DMS 273 treated with DMSO at 0.1 percent for 48 hours (cell line): Measurements from ENCODE around the gene TSACC.

Experiments
- DNase-seq: peaks from one replicate; lab custom pipeline; 2025; lab: John Stamatoyannopoulos, UW

The TSACC gene

DNA sequence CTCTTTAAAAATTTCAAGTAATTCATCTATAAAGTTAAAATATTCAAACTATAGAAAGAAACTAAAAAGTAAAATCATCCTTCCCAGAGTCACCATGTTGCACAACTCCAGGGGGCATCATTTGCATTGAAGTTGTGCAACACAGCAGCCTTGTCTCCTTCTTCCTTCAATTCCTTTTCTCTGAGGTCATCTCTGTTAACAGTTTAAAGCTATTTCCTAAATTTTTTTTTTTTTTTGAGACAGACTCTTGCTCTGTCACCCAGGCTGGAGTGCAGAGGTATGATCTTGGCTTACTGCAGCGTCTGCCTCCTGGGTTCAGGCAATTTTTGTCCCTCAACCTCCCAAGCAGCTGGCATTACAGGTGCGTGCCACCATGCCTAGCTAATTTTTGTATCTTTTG lies 37.8 kb downstream of the TSACC start:
- DNase-seq = no peak

DNA sequence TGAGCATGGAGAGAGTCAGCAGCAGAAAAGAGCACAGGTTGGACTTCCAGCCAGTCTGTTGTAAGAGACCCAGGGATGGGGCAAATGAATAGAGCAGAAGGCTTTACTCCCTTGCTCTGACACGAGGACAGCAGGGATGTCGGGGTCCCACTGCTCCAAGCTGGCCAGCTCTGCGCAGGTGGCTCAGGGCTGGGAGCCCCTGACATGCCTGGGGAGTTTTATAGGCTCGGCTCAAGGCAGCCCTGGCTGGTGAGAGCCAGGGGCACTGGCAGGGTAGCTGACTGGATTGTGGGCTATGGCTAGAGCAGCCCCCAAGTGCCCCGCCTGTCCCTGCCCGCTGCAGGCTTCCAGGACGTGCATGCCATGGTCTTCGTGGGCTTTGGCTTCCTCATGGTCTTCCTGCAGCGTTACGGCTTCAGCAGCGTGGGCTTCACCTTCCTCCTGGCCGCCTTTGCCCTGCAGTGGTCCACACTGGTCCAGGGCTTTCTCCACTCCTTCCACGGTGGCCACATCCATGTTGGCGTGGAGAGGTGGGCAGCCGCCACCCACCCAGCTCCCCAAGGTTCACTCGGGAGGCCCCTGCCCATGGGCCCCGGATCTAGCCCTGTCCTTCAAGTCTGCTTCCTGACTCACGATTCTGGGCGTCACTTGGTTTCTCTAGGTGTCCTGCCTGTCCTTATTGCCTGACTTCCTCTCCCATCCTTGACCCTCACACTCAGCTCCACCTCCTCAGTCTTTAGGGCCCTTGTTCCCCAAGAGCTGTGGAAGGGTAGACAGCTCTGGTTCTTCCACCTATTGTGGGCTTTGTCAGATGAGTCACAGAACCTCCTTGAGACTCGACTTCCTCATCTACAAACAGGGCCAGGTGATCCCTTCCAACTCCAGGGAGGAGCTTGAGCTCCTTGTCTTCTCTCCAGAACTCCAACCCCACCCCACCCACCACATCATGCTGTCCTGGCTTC lies 38.9 kb downstream of the TSACC start:
- no peak for DNase-seq

DNA sequence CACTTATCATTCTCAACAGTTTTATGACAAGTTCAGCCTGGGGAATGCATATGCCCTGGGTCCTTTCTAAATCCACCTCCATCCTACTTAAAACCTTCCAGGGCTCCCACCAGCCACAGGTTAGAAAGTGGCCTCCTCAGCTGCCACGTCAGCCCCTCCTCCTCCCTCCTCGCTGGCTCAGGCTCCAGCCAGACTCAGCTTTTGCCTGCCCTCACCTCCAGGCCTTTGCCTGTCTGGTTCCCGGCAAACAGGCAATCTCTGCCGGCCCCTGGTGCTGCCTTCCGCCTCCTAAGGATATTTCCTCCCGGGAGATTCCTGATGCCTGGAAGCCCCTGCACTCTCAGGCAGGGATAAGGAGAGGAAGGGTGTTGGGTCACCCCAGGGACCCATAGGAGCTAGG lies 40.2 kb downstream of the TSACC start:
- no peak for DNase-seq

DNA sequence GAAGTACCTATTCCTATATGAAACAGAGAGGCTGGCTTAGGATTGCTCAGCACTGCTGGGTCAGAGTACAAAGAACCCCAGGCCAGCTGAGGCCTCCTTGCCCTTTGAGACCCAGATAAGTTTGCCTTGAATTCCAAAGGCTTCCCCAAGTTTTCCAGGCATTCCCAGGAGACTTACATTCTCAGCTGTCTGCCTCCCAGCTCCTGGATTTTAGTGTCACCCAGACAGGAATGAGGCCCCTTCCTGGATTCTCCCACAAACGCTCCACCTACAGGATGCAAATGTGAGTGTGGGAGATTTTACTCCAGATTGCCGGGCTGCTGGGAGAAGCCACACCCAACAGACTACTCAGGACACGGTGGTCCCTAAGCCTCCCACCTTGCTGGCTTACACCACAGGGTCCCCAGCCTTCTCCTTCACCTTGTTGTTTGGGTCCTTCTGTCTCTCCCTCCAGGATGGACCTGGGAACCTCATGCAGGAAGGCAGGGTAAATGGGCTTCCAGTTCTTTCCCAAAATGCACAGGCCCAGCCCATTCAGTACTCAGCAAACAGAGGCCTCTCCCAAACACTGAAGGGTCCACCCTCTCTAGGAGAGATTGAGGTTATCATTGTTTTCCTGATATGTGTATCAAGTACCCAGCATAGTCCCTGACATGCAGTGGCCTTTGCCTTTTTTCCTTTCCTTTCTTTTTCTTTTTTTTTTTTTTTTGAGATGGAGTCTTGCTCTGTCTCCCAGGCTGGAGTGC lies 41.3 kb downstream of the TSACC start:
- DNase-seq = no peak

DNA sequence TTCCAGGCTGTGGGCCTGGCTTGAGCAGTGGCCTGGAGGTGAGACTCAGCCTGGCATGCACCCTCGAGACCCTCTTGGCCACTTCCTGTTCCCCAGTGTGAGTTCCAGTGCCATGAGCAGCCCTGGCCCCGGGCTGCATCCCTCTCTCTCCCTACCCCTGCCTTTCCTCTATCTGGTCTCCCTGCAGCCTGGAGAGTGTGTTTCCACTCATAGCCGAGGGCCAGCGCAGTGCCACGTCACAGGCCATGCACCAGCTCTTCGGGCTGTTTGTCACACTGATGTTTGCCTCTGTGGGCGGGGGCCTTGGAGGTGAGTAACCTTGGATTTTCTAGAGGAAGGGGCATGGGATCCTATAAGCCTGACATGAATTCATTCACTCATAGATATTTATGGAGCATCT lies 44.2 kb downstream of the TSACC start:
- DNase-seq = no peak

DNA sequence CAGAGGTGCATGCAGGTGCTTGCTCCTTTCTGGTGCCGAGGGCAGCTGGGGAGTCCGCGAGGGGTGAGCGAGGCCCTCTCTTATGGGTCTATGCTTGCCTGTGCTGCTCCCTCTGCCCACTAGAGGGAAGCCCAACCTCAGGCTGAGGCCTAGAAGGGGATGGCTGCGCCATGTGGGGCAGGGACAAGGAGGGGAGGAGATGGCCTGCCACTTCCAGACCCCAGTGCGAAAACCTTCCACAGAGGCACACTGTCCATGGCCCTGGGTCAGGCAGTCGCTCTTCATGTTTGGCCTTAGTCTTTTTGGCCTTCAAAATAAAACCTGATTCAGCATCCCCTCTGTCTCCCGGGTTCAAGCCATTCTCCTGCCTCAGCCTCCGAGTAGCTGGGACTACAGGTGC lies 44.7 kb downstream of the TSACC start:
- DNase-seq = peak; percentile 35

DNA sequence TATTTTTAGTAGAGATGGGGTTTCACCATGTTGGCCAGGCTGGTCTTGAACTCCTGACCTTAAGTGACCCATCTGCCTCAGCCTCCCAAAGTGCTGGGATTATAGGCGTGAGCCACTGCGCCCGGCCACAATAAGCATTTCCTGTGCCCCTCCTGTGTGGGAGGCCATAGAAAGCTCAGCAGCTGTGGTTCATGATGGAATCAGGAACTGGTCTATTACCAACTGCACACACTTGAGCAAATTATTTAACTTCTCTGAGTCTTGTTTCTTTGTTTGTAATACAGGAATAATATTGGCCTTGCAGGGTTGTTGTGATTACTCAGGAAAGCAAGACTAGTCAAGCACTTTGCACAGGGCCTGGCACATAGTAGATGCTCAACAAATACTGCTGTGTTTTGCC lies 45.7 kb downstream of the TSACC start:
- no peak for DNase-seq

DNA sequence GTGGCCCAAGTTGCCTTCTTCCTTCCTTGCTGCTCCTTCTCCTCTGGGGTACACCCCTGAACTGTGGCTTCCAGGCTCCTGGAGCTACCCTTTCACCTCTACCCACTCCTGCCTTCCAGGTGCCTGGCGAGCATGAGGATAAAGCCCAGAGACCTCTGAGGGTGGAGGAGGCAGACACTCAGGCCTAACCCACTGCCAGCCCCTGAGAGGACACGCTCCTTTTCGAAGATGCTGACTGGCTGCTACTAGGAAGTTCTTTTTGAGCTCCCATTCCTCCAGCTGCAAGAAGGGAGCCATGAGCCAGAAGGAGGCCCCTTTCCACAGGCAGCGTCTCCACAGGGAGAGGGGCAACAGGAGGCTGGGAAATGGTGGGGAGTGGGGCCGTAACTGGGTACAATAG lies 46.3 kb downstream of the TSACC start:
- no peak for DNase-seq

DNA sequence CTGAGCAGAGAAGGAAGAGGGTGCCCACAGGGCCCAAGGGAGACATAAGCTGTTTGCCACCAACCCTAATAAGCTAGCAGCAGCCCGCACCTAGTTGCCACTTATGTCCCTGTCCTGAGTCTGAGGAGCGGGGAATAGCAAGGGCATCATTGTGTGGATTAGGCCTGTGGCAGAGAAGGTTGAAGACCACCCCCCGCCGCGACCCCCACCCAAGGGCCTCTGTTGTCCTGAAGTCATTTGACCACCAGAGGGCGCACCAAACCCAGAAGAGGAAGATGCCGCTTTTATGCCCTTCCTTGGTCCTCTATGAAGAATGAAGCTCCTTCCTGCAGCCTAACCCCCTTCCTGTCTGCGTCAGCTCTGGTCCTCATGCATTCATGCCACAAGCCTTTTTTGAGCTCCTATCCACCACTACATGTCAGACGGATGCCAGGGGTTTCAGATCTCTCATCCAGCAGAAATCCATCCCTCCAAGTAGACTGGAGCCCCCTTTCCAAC lies 47.3 kb downstream of the TSACC start:
- DNase-seq = peak; percentile 19

DNA sequence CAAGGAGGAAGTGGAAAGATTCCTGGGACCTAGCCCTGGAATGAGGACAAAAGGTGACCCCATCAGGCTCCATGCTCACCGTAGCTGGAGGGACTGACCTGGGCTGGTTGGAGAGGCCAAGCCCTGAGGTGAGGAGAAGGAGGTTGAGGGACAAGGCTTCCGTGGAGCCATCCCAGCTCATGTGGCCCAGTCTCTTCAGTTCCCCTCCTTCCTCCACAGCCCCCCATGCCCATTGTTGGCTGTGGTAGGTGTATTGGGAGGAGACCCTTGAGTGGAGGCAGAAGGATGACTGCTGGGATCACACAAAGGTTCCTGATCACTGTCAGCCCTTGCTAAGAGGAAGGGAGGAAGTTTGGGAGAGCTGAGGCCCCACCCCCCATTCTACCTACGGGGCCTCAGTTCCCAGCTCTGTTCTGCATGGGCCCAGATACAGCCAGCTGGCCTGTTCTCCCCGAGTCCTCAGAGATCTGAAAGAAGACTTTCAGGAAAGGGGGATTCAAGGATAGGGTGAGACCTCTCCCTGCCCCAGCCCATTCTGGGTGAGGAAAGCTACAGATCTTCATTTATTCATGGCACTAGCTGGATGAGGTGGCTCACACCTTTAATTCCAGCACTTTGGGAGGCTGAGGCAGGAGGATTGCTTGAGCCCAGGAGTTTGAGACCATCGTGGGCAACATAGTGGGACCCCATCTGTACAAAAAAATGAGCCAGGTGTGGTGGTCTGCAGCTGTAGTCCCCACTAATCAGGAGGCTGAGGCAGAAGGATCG lies 48.0 kb downstream of the TSACC start:
- DNase-seq = no peak

DNA sequence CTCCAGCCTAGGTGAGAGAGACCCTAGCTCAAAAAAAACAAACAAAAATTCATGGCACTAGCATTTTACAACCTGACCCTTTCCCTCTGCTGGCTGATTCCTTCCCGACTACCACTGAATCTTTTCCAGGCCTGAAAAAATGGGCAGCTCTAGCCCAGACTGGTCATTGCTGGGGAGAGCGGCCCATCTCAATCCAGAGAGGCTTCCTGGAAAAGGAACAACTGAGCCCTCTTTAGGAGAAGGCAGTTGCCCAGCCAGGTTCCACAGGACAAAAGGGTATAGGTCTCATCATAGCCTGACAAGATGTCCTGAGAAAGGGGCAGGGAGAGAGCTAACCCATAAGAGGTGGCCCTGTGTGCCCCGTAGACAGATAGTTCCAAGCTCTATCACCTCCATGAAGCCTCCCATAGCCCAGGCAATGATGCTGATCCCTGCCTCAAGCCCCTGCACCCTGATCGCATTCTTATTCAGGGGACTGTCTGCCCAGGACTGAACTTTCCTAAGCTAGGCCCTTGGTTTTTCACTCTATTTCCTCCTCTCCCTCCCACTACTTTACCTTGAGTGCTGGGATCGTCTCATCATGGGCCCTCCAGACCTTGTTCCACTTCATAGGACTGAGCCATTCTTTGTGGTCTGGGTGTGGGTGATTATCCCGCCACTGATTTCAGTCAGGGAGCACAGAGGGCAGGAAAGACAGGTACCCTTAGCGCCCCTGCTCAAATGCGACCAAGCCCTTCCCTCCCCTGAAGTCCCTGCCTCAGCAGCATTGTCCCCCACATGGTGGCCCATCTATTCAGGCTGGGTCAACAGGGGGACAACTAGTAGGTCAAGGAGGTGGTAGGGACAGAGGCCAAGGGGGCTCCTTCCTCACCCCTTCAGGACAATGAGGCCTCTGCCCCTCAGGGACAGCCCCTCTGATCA lies 48.9 kb downstream of the TSACC start:
- DNase-seq = no peak

DNA sequence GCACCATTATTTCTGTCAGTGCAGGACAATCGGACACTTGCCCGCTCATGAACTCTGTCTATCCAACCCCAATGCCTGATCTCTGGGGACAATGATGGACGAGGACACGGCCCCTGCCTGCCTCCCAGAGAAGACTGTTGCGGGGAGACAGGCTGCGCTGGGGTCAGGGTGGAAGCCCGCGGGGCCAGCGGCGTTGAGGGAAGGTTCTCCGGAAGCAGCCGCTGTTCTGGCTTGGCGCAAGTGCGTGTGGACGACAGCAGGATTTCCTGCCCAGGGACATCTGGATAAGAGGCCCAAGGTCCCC lies 49.5 kb downstream of the TSACC start:
- DNase-seq = no peak

DNA sequence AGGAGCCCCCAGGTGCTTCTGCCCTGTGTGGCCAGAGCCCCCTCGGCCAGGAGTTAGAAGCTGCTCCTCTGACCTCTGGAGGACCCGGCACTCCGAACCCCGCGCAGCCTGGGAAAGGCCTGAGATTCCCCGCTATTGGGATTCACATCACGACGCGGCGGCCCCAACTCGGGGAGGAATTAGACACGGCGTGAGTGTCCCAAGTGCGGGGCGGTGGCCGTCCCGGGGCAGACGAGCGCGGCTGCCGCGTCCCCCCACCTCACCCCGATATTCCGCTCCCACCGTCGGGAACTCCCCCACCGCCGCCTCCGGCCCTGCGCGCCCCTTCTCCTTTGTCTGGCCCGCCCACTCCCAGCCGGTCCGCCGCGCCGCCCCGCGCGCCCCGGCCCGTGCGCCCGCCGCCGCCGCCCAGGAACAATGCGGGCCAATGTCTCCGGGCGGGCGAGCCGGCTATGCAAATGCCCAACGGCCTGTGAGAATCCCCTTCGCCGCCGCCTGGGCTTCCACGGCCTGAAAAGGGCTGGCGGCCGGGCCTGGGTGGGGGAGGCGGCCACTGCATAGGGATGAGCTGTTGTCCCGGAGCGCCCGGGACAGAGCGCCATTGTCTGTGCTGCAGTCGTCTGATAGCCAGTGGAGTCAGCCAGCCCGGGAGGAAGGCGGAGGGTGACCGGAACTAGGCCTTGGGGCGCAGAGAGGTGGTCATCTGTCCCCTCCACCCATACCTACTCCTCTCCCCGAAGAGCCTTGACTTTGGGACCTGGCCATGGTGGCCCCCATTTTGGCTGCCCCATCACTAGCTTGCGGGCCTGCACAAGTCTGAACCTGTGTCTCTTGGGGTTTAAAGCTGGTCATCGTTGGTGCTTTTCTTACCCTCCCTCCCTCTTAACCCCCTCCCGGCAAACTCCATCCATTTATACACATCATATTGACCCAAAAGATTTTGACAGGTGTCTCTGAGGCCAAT lies 50.1 kb downstream of the TSACC start:
- DNase-seq = no peak

DNA sequence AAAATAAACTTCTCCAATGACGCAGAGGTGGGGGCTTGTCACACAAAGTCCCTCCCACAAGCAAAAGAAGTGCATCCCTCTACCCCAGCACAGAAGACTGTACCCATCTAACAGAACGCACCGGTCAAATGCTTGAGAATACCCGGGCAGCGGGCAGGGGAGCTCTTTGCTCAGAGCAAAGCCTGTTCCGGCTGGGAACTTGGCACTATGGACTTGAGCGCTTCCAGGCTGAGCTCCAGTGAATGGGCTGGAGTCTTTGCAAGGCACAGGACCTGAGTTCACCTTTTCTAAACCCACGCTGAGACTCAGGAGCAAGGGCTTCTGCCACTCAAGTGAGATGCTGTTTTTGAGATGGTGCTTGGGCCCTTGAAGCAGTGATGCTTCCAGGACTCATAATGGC lies 51.0 kb downstream of the TSACC start:
- no peak for DNase-seq

DNA sequence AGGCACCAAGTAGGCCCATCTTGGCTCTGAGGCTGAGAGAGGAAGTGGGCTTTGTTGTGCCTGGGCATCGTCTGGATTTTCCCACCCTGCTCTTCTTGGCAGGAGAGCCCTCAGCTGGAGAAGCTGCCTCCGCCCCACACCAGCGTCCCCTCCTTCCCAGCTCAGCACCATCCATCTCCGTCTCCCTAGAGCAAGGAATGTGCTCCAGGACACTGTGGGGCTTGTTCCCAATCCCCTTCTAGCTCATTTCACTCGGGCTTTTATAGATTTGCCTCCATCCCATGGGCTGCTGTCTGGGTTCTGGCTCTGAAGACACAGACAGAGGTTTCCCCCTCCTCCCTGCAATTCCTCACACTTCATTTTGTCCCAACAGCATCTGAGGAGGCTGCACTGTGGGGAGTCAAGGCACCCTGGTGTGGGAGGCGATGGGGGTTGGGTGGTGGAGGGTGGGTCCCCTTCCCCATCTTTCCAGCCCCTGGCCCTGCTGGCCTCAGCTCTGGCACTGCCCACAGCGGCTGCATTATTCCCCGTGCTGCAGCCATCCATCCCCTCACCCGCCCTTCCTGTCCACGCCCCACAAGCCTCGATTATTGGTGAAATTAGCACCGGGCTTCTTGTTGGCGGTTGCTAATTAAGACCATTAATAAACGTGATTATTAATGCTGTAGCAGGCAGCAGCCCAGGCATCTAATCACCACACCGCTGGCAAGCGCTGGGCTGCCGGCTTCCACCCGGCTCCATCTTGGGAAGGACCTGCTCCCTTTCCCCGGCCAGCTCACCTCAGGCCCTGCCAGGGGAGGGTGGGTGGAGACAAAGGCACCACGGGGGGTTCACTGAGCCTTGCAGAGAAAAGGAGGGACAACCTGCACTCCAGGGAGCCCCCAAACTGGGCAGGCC lies 52.4 kb downstream of the TSACC start:
- DNase-seq = no peak

DNA sequence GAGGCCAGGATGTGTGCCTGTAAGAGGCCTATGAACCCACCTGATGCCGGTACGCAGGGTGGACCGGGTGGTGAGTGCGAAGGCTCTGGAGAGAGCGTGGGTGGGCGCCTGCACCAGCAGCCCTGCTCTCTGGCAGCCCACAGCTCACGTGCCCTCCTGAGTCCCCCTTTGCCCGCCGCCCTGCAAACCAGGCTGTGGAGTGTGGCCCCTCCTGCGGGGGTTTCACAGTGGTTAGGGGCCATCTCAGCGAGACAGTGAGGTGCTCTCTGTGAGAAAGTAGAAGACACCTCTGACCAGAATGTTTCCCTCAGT lies 53.0 kb downstream of the TSACC start:
- DNase-seq = no peak

DNA sequence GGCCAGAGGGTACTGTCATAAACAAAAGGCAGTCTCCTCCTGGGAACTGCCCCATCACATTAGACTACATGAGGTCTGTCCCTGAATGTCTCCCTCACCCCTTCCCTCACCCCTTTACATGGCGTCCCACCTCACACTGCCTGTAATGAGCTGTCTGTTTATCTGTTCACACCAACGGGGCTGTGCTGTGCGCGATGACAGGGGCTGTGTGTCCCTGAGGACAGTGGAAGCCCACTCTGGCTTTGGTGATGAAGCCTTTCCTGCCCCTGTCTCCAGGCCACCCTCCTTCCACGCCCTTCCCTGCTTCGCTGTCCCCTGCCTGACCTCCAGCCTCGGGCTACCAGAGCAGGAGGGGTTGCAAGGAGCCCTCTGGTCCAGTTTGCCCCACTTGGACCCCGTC lies 53.4 kb downstream of the TSACC start:
- DNase-seq = no peak

DNA sequence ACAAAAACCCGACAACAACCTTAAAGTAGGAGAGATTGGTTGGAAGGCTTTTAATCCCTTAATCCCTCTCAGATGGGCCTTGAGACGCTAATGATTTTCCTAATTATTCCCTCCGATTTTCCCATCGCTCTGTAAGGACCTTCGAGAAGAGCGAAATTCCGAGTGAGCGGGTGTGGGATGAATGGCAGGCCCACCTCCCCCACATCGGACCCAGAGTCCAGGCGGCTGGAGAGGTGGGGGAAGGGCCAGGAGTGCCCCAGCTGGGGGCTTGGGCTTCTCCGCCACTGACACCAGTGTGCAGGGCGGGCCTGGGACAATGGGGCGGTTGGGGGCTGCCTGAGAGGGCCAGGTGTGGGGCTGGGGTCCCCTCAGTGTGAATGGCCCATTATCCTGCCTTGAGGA lies 54.1 kb downstream of the TSACC start:
- no peak for DNase-seq

DNA sequence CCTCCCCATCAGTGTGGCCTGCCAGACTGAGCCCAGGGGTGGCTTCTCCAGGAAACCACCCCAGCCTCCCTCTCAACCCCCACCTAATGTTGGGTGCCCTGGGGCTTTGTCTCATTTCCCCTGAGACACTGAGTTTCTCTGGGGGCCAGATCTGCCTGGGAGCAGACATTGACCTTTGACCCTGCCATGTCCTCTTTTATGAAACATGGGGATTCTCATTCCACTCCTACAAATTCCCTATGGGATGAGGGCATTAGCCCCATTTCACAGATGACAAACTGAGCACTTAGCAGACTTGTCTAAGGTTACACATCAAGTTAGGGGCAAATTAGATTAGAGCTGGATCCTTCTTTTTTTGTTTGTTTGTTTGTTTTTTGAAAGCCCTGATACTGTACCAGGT lies 54.8 kb downstream of the TSACC start:
- DNase-seq = no peak
